ENCODE measurements around the gene R3HDM2. TPM values are rescaled to one million over a fixed set of nuclear protein-coding genes. Genes with fewer than 3 reads are reported as not detected.
A peak's percentile ranks its signal among the peaks of the same experiment; 100 is the strongest.

The R3HDM2 gene
- total RNA-seq, 2 donors from 2014 or later = 49.7 to 51.8 TPM

DNA sequence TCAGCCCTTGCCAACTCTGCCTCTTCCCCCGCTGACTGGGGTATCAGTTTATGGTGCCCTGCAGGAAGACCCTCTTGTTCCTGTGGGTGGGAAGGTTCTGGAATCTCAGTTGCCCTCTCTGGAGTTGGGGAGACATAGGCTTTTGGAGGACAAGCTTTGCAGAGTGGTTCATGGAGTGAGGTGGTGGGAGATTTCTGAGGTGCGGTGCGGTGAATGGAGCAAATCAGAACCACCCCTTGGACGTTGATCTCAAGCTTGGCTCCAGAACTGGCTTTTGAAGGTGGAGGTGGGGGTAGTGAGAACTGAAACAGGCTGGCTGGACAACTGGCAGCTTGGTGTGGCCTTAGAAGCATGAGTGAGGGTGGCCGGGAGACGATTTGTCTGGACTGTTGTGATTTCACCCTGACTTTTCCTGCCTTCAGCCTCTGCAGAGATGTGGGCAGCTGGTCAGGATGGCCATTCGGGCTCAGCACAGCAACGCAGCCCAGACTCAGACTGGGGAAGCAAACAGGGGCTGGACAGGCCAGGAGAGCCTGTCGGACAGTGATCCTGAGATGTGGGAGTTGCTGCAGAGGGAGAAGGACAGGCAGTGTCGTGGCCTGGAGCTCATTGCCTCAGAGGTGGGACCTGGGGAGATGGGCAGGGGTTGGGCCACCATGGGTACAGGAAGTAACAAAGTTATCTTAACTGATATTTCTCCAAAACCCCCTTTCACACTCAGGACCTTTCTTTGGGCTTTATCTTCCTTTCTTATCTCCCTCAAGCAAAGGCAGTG is 200.3 kb downstream of the R3HDM2 start:
- DNase-seq (ENCODE audit: low spot score) = peak; percentile 73
- intact Hi-C loops (cut with DNase I) = no loop called here

DNA sequence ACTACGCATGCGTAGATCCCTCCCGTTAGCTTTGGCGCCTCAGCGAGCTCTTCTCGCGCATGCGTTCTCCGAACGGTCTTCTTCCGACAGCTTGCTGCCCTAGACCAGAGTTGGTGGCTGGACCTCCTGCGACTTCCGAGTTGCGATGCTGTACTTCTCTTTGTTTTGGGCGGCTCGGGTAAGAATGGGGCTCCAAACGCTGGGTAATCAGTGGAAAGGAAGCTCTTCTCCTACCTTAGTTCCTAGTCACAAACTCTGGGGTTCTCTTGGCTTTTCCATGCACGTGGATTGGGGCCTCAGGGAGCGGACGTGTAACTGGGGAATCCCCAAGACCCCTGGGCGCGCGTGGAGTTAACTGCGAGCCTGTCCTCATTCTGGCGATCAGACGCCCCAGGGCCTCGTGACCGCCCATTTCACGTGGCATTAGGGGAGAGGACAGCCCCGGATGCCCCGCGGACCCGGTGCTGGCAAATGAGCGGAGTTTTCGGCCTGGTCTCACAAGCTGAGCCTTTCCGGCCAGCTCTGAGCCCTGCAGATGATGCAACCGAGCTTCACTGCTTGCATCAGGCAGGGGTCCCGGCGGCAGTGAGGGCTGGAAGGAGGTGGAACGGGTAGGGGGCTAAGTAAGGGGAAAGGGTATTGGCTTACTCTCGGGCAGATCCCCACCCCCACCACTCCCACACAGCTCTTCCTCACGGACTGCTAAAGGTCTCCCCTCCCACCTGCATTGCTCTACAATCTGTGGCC is 201.0 kb downstream of the R3HDM2 start, which contains the start of gene SHMT2:
Gene SHMT2, plus strand, starts transcription at position 78 of the 747 bp plus-strand sequence. Its CDS starts 68 bp downstream, at position 146.
- intact Hi-C loops (cut with DNase I) = no loop called here

DNA sequence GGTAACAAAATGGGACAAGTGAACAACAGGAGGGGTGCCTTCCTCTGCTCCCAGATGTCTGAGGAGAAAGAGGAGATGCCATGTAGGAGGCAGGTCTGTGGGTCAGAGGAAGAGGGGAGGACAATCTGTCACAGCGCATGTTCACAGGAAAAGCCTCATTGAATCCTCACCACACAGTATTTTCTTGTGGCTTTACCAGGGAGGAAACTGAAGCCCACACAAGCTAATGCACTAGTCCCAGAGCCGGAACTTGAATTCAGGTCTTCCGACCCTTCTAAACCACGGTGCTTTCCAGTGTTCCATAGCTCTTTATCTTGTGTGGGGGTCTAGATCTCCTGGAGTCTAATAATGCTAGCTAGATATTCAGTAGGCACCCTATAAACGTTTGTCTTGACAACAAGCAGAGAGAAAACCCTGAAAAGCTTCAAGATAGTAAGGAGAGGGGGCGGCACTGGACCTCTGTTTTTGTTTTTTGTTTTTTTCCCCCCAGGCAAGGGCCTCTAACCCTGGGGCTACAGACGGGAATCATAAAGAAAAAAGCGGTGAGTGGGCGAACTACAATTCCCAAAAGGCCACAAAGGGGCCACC is 201.7 kb downstream of the R3HDM2 start:
- DNase-seq (ENCODE audit: low spot score) = no peak
- intact Hi-C loops (cut with DNase I) = no loop called here

More for the DNA sequence above, 201.0 kb downstream of the R3HDM2 start, which contains the start of gene SHMT2:
- DNase-seq (ENCODE audit: low spot score) = peak; percentile 98

DNA sequence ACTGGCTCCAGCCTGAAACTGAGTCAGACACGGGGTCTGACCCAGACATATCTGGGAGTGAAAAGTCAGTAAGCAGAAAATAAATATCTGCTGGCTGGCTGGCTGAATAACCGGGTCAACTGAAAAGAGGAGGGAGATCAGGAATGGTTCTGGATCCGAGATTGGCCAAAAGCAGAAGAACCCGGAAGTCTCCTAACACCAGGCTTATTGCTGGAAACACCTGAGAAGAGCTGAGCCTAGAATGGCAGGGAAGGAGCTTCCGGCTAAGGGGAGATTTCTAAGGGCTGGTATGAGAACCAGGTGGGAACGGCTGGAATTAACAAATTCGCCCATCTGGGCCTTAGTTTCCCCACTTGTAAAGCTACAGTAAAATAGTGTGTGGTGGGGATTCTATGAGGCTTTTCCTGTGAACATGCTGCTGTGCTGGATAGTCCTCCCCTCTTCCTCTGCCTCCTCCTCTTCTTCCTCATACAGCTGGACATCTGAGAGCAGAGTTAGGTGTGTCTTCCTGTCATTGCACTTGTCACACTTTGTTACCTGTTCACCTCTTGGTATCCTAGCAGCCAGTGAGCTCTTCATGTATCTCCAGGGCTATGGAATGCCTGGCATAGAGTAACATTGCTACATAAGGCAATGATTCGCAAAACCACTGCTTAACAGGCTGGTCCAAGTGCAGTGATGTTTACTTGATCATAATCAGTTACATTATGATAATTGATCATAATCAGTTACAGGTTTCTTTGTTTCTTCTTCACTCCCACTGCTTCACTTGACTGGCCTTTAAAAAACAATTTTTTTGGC is 203.3 kb downstream of the R3HDM2 start:
- DNase-seq (ENCODE audit: low spot score) = no peak
- intact Hi-C loops (cut with DNase I) = no loop called here

DNA sequence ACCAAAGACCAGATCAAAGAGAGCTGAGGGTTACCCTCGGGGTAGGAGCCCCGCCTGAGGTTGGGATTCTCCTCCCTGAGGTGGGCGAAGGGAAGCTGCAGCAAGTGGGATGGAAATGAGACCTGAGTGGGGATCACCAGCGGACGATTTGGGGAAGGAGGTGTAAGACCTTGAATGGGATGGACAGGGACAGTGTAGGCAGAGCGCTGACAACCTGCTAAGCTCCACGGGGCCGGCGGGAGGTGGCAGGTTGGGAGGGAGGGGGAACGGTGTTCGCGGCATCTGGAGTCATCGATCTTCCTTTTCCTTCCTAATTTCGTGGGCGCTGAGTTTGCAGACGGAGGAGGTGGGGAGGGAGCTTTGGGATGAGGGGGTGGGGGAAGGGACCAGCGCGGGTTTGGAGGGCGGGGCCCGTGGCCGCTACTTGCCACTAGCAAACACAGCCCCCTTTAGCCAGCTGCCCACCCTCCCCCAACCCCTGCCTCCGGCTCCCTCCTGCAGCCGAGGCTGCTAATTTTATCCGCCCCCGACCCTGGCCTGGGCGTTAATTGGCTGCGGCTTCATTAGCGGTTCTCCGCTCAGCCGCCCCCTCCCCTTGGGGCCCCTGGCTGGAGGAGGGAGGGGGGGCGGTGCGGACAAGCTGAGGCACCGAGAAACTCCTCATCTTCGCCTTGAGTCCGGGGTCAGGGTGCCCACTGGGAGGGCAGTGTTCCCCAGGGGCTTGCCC is 204.1 kb downstream of the R3HDM2 start:
- intact Hi-C loops (cut with DNase I) = no loop called here
- no peak for DNase-seq (ENCODE audit: low spot score)

DNA sequence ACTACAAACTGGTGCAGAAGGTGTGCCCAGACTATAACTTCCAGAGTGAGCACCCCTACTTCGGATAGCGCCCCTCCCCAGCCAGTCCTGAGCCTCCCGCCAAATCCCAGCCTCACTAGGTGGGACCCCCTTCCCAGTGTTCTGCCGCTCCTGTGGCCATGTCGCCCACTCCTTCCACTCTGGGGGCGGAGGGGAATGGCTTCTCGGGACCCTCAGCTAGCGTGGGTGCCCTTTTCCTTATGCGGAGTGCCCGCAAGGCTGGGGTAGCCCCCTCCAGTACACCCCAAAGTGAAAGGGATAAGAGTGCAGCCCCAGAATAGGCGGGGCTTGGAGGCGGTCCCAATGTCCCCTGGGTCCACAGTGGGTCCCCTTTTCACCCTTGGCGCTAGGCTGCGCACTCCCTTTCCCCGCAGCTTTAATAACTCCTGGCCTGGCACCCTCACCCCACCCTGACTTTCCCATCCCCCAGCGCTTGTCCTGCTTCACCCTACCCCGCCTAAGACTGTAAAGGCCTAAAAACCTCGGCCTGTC is 205.1 kb downstream of the R3HDM2 start:
- intact Hi-C loops (cut with DNase I) = no loop called here
- DNase-seq (ENCODE audit: low spot score) = no peak

DNA sequence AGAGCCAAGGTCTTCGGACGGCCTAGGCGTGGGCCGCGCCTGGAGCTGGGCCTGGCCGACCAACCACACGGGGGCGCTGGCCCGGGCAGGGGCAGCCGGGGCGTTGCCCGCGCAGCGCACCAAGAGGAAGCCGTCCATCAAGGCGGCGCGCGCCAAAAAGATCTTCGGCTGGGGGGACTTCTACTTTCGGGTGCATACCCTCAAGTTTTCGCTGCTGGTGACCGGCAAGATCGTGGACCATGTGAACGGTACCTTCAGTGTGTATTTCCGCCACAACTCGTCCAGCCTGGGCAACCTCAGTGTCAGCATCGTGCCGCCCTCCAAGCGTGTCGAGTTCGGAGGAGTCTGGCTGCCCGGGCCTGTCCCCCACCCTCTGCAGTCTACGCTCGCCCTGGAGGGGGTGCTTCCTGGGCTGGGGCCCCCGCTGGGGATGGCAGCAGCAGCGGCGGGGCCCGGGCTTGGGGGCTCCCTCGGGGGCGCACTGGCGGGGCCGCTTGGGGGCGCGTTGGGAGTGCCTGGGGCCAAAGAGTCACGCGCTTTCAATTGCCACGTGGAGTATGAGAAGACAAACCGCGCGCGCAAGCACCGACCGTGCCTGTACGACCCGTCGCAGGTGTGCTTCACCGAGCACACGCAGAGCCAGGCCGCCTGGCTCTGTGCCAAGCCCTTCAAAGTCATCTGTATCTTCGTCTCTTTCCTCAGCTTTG is 205.7 kb downstream of the R3HDM2 start:
- DNase-seq (ENCODE audit: low spot score) = no peak
- intact Hi-C loops (cut with DNase I) = no loop called here

DNA sequence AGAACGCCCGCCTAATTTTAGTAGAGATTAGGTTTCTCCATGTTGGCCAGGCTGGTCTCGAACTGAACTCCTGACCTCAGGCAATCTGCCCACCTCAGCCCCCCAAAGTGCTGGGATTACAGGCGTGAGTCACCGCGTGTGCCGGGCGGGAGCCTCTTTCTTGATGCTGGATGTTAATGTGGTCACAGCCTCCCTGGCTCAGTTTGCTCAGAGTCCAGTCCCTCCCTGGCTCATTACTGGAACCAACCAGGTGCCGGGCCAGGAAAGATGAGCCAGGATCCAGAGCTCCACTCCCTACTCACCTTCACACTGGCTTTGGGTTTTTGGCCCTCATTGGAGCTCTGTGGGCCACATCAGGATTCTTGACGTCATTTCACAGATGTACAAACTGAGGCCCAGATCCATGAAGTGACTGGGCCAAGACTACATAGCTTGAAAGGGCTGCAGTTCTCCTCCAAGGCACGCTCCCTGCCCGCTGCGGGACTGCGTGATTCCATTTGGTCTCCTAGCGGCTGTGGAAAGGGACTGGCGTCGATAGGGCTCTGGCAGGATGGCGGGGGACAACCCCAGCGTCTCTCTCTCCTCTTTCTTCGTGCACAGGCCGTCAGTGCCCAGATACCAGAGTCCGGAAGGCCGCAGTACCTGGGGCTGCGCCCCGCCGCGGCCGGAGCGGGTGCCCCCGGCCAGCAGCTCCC is 206.4 kb downstream of the R3HDM2 start:
- DNase-seq (ENCODE audit: low spot score) = no peak
- intact Hi-C loops (cut with DNase I) = no loop called here

DNA sequence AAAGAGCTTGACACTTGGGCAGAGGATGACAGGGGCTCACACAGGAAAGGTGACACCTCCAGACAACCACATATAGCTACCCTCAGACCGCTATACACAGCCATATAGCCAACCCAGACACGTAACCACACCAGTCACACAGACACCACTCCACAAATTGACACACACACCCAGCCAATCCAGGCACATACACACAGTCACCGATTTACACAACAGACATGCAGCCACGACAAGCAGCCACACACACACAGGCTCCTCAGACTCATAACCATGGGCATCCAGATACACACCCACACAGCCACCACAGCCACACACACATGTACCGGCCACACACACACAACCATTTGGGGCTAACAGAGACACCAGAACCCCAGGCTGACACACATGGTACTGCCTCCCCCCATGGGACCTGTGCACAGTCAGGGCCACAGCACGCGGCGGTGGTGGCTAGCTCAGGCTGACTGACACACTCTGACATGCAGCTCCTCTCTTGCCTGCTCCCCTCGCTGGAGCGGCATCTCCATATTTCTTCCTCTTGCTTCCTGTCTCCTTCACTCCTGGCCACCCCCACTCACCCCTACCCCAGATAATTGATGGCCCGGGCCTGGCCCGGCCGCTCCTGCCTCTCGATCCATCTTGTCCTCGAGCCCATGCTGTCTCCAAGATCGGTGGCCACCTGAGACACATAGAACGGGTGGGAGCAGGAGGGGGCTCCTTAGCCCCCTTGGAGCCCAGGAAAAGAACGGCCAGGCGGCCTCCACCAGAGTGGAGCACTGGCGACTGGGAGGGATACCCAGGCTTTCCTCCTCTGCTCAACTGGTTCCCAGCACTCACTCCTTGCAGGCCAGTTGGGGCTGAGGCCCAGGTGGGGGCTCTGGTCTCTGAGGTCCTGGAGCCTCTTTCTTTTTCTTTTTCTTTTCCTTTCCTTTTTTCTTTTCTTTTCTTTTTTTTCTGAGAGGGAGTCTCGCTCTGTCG is 207.4 kb downstream of the R3HDM2 start:
- intact Hi-C loops (cut with DNase I) = no loop called here
- no peak for DNase-seq (ENCODE audit: low spot score)

DNA sequence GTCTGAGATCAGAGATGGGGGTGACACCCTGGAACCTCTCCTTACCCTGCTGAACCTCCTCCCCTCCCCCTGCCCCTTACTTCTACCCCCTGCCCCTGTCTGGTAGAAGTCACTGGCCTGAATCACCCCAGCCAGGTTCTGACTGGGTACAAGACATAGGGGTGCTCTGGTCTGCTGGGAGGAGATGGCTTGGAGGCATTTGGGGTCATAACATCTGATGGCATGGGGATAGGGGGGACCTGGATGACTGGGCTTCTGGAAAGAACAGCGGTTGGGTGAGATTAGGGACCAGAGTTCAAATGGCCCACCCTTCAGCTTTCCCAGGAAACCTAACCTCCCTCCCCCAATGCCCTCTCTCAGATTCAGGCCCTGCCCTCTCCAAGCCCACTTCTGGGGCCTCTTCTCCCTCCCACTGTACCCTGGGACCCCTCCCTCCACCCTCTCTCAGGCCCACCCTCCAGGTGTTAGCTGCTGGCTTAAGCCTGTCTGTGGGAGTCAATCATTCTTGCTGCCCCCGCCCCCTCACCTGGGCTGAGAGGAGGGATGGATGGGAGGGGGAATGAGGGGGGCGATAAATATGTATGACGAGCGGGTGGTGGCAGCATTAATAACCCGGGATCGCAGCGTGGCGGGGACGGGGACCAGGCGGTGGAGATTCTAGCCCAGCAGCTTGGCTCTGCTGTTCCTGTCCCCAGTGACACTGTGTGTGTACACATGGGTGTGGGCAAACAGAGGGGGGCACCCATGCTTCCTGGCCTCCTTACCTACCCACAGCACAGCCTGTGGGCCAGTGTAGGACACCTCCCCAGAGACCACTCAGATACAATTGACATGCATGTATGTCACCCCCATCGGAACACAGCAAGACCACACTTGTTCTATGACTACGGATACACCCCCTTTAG is 208.3 kb downstream of the R3HDM2 start:
- DNase-seq (ENCODE audit: low spot score) = no peak
- intact Hi-C loops (cut with DNase I) = no loop called here

DNA sequence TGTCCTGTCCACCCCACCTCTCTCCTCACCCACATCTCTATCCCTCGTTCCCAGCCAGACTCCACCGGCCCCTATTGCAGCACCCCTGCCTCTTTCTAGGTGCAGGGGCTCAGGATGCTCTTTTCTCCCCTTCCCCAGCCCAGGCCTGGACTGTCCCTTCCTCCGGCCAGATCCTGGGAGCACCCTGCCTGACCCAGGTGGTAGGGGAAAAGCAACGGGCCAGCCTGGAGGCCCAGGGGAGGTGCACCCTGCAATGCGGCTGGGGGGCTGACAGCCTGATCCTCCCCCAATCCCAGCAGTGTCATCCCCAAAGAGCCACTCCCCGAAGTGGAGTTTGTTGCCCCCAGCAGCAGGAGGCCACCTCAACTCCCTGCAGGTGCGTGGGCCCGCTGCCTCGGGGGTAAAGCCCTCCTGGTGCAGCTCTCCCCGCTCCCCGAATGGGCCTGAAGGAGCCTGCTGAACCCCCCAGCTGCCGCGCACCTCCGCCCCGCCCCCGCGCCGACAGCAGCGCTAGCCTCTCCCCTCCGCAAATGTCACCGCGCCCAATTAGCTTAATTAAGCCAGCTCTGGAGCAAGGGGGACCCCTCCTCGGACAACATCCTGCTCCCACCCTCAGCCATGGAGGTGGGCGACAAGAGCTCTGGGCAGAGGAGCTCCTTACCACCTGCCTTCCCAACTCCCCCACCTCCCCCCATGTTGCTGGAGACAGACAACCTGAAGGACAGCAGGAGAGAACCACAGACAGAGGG is 209.5 kb downstream of the R3HDM2 start:
- no peak for DNase-seq (ENCODE audit: low spot score)
- intact Hi-C loops (cut with DNase I) = no loop called here

DNA sequence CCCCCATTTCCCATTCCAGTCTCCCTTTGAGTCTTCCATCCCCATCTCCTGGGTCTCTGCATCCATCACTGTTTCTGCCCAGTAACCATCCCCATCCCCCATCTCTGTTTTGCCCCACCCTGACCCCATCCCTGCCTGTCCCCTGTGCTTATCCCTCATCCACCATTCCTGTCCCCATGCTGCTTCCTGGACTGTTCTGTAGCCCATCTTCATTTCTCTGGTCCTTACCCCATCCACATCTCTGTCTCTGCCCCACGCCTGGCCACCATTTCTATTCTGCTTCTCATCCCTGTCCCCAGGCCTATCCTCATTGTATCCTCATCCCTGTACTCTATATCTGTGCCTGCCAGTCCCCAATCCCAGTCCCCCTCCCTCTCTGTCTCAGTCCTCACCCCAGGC is 210.1 kb downstream of the R3HDM2 start:
- DNase-seq (ENCODE audit: low spot score) = no peak
- intact Hi-C loops (cut with DNase I) = no loop called here

DNA sequence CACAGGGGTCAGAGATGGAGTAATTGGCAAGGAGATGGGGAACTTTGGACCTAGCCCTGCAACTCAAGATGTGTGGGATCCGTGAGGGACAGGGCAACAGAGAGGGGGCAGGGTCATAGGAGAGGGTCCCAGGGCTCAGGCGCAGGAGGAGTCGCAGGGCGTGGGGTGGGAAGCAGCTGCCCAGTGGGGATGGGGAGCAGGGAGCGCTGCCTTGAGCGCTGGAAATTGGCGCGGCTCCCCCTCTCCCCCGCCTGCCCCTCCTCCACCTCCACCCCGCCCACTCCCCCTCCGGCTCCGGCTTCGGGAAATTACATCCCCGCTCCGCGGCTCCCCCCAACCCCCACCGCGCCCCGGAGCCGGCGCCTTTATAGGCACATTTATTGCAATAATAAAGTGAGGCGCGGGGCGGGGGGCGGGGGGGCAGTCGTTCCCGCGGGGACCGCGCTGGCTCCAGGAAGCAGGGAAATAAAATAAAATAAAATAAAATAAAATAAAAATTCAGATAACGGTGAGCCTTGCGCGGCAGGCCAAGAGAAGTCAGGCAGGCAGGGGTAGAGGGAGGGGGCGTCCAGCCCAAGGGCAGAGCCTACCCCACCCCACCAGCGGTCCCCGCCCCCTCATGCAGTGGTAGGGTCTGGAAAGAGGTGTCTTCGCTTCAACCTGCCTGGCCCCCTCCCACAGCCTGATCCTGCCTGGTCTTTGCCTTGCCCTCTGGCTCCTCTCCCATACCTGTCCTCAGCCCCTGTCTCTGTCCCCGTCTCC is 210.7 kb downstream of the R3HDM2 start:
- intact Hi-C loops (cut with DNase I) = no loop called here
- DNase-seq (ENCODE audit: low spot score) = no peak

Measured in posterior vena cava (tissue), 2 donors.